ENCODE results near the gene RABEP2. TPM values are rescaled to one million over a fixed set of nuclear protein-coding genes. Genes with fewer than 3 reads are reported as not detected.

RABEP2 gene
- total and polyA plus RNA-seq, 9 of the 15 experiments (the other 6 are each of a cell fraction or from before 2014, with no cell fraction given) = 0.15 to 13.4 (median 3.5) TPM

GRCh38 chr16:28950648-28951409 is 25.8 kb upstream of the RABEP2 start, which contains the start of gene NFATC2IP (continued):
- TF ChIP-seq ZNF277 (CRISPR knock-in tag; IDR thresholded peaks at IDR 0.05; ENCODE audit: borderline replicate concordance) (no peak), UBTF (IDR thresholded peaks at IDR 0.05; ENCODE audit: borderline replicate concordance in 1 of 2, low read depth in 2 of 2, low read length in 2 of 2) (peak; percentile 90 to 95; a peak in 2 of 4 replicates), NFE2 (IDR thresholded peaks at IDR 0.05; ENCODE audit: low read depth) (no peak; the same call in 1 of the 2 replicates), STAT5A (IDR thresholded peaks at IDR 0.05; ENCODE audit: borderline replicate concordance, low read length) (no peak), ZNF57 (CRISPR knock-in tag; IDR thresholded peaks at IDR 0.05) (no peak), MEIS2 (IDR thresholded peaks at IDR 0.05; ENCODE audit: partially characterized antibody) (no peak), ZNF444 (CRISPR knock-in tag; IDR thresholded peaks at IDR 0.05) (no peak), PURB (CRISPR knock-in tag; IDR thresholded peaks at IDR 0.05; ENCODE audit: low read depth) (no peak), SOX6 (IDR thresholded peaks at IDR 0.05) (no peak), PPARD (CRISPR knock-in tag; IDR thresholded peaks at IDR 0.05) (no peak), RFX5 (IDR thresholded peaks at IDR 0.05; ENCODE audit: low read depth, low read length) (no peak), ZBTB34 (CRISPR knock-in tag; IDR thresholded peaks at IDR 0.05) (no peak), ZFP36 (IDR thresholded peaks at IDR 0.05; ENCODE audit: low read depth, low read length, partially characterized antibody) (no peak), ZNF224 (CRISPR knock-in tag; IDR thresholded peaks at IDR 0.05) (no peak), SIN3A (IDR thresholded peaks at IDR 0.05; ENCODE audit: borderline replicate concordance in 2 of 2, control insufficient read depth in 1 of 2, low read depth in 2 of 2, low read length in 2 of 2) (peak in 1 of 2 experiments; percentile 52; a peak in 1 of 4 replicates), ZNF644 (tag; IDR thresholded peaks at IDR 0.05; ENCODE audit: low read depth) (no peak), RBM15 (IDR thresholded peaks at IDR 0.05; ENCODE audit: insufficient read depth, low read length) (no peak), FOS (IDR thresholded peaks at IDR 0.05; ENCODE audit: extremely low read depth, insufficient read length) (peak; percentile 95), PHB2 (IDR thresholded peaks at IDR 0.05; ENCODE audit: low read depth) (no peak), ZBTB8A (IDR thresholded peaks at IDR 0.05; ENCODE audit: partially characterized antibody) (no peak), FOXA3 (CRISPR knock-in tag; conservative IDR thresholded peaks at IDR 0.05 in 1 of 2, IDR thresholded peaks at IDR 0.05 in 1 of 2) (no peak), ZNF133 (CRISPR knock-in tag; IDR thresholded peaks at IDR 0.05) (no peak), KAT7 (CRISPR knock-in tag; IDR thresholded peaks at IDR 0.05; ENCODE audit: borderline replicate concordance) (no peak)
